Chondrocyte (in vitro differentiated cells): ENCODE measurements around the gene GNG12. TPM values are rescaled to one million over a fixed set of nuclear protein-coding genes. Genes with fewer than 3 reads are reported as not detected.
A peak's percentile ranks its signal among the peaks of the same experiment; 100 is the strongest.

Source experiments
- DNase-seq: peaks from one replicate; pipeline ENCODE4 v3.0.0; 2021; ENCODE audit warnings: mixed read lengths, low spot score
- H3K27ac Mint-ChIP-seq: one replicate; pipeline ENCODE4 v1.8.0; 2021; ENCODE audit warnings: mild to moderate bottlenecking, moderate library complexity, mixed read lengths; ENCODE audit not compliant: unreplicated experiment
- H3K27me3 Mint-ChIP-seq: 2 replicates; pipeline ENCODE4 v1.8.0; 2021; ENCODE audit warnings: low read depth, mixed read lengths
- H3K36me3 Mint-ChIP-seq: 2 replicates; pipeline ENCODE4 v1.8.0; 2021; ENCODE audit warnings: low read depth, mixed read lengths
- H3K4me1 Mint-ChIP-seq: 2 replicates; pipeline ENCODE4 v1.8.0; 2021; ENCODE audit warnings: low read depth, mild to moderate bottlenecking, mixed read lengths
- H3K4me3 Mint-ChIP-seq: one replicate; pipeline ENCODE4 v1.8.0; 2021; ENCODE audit warnings: mild to moderate bottlenecking, moderate library complexity, mixed read lengths; ENCODE audit not compliant: unreplicated experiment
- H3K9me3 Mint-ChIP-seq: 2 replicates; pipeline ENCODE4 v1.8.0; 2021; ENCODE audit warnings: low read depth, mixed read lengths
- total RNA-seq: library from RNA; stranded (reverse); gene quantifications from 3 replicates; pipeline ENCODE4 v1.2.1, GENCODE V29; 2021
- TF ChIP-seq, protein P1 (sequence below): fragments of 200-600 bp; sonication (generic); IDR thresholded peaks from 2 replicates; pipeline ENCODE4 v1.5.0; 2021; ENCODE audit warnings: antibody characterized with exemption, mild to moderate bottlenecking, moderate library complexity

The GNG12 gene
- total RNA-seq, 1 donor from 2014 or later, result 91.5 TPM

DNA sequence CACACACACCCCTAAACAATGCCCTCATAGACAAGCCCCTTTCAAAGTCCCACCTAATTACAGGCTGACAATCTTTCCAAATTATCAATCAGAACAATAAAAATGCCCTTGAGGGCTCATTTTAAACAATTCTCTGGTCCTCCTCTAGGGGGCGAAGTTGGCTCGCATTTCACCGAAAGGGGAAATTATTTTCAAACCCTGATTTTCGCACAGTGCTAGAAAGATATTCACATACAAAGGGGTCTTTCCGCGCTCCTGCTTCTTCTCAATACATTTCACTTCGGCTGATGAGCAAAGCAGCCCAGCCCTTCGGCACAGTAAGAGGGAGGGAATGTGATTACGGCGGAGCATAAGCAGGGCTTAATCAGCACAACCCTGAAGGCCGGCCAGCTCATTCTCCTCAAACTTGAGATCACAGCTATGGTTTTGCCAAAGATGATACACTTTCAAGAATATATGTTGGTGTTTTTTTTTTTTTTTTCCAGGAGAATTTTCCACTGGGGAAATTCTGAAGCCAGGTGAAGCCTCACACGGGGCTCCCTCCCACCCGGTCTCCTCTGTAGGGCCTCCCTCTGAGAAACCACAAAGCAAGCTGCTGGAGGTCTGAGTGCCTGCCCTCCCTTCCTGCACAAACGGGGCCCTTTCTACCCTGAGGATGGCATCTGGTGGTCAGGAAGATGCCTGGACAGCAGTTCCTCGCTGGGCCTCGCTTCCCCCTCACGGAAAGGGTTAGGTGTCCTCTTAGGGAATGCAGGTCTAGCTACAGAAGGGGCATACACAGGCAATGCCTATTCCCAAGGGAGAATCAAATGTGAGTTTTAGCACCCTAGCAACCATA, 66.9 kb downstream of the GNG12 start:
- no peaks in the 10 kb centered on the region for H3K9me3 Mint-ChIP-seq
- H3K4me1 Mint-ChIP-seq, result peaks cover 34% of the 10 kb centered on the region
- no peak for DNase-seq
- no peaks in the 10 kb centered on the region for H3K27me3 Mint-ChIP-seq
- H3K27ac Mint-ChIP-seq, result peak overlapping the region; percentile 92
- TF ChIP-seq, protein P1, sequence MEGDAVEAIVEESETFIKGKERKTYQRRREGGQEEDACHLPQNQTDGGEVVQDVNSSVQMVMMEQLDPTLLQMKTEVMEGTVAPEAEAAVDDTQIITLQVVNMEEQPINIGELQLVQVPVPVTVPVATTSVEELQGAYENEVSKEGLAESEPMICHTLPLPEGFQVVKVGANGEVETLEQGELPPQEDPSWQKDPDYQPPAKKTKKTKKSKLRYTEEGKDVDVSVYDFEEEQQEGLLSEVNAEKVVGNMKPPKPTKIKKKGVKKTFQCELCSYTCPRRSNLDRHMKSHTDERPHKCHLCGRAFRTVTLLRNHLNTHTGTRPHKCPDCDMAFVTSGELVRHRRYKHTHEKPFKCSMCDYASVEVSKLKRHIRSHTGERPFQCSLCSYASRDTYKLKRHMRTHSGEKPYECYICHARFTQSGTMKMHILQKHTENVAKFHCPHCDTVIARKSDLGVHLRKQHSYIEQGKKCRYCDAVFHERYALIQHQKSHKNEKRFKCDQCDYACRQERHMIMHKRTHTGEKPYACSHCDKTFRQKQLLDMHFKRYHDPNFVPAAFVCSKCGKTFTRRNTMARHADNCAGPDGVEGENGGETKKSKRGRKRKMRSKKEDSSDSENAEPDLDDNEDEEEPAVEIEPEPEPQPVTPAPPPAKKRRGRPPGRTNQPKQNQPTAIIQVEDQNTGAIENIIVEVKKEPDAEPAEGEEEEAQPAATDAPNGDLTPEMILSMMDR, result peak; percentile 89
- H3K4me3 Mint-ChIP-seq, result peak overlapping the region; percentile 63
- H3K36me3 Mint-ChIP-seq, result peaks cover 4% of the 10 kb centered on the region

DNA sequence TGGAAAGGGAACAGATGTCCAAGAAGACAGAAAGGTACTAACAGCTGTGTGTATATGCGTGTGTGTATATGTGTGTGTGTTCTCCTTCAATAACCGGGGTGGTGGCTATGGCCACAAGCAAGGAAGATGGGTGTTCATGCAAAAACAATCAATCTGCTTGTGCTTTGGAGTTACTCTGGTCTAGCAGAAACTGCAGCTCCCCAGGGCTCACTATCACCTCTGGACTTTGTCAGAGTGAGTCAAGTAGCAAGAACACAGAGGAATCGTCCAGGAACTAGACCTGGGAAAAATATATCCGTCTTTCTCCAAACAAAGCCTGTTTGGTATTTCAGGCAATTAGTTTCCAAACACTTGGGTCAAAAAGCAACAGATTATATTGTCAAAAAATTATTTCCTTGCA, 68.6 kb downstream of the GNG12 start:
- no peaks in the 10 kb centered on the region for H3K27me3 Mint-ChIP-seq
- TF ChIP-seq, protein P1, result no peak
- H3K36me3 Mint-ChIP-seq, result peaks cover 1% of the 10 kb centered on the region
- DNase-seq, result no peak
- H3K4me3 Mint-ChIP-seq, result no peak overlapping the region
- no peak overlapping the region for H3K27ac Mint-ChIP-seq
- peaks cover 43% of the 10 kb centered on the region for H3K4me1 Mint-ChIP-seq
- no peaks in the 10 kb centered on the region for H3K9me3 Mint-ChIP-seq

DNA sequence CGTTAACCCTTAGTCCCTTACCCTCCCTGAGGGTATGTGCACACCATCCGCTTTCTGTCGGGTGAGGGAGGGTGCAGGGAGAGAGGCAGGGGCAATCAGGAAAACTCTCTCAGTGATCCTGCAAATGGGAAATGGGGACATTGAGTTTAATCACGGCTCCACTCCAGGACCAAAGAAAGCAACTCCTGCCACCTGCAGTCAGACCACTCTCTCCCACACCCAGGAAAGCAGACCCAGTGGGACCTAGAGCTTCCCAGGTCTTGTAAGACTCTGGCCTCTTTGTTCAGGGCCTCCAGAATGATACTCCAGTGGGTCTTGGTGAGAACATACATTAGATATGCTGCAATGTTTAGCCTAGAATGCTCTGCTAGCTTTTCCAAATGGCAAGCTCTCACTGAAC, 71.5 kb downstream of the GNG12 start:
- no peaks in the 10 kb centered on the region for H3K9me3 Mint-ChIP-seq
- no peaks in the 10 kb centered on the region for H3K27me3 Mint-ChIP-seq
- no peak overlapping the region for H3K4me3 Mint-ChIP-seq
- no peaks in the 10 kb centered on the region for H3K36me3 Mint-ChIP-seq
- peaks cover 51% of the 10 kb centered on the region for H3K4me1 Mint-ChIP-seq
- TF ChIP-seq, protein P1, result no peak
- DNase-seq, result no peak
- peak overlapping the region; percentile 25 for H3K27ac Mint-ChIP-seq

DNA sequence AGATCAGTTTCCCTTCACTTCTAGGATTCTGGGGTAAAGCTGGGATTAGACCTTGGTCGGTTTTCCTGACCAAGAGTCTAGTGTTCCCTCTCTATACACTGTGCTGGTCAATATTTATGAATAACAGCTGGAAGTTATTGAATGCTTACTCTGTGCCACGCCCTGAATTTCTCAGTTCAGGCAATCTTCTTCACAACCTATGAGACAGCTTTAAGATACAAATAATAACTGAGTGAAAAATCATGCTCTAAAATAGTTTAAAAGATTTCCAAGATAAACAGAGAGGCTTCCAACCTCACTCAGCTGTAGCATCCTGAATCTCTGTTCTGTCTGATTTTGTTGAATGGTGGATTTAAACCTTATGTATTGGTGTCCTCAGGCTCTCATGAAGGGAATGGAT, 72.2 kb downstream of the GNG12 start:
- TF ChIP-seq, protein P1, result no peak
- H3K36me3 Mint-ChIP-seq, result no peaks in the 10 kb centered on the region
- peaks cover 45% of the 10 kb centered on the region for H3K4me1 Mint-ChIP-seq
- no peaks in the 10 kb centered on the region for H3K27me3 Mint-ChIP-seq
- H3K27ac Mint-ChIP-seq, result peak overlapping the region; percentile 86
- no peak overlapping the region for H3K4me3 Mint-ChIP-seq
- DNase-seq, result no peak
- H3K9me3 Mint-ChIP-seq, result no peaks in the 10 kb centered on the region

DNA sequence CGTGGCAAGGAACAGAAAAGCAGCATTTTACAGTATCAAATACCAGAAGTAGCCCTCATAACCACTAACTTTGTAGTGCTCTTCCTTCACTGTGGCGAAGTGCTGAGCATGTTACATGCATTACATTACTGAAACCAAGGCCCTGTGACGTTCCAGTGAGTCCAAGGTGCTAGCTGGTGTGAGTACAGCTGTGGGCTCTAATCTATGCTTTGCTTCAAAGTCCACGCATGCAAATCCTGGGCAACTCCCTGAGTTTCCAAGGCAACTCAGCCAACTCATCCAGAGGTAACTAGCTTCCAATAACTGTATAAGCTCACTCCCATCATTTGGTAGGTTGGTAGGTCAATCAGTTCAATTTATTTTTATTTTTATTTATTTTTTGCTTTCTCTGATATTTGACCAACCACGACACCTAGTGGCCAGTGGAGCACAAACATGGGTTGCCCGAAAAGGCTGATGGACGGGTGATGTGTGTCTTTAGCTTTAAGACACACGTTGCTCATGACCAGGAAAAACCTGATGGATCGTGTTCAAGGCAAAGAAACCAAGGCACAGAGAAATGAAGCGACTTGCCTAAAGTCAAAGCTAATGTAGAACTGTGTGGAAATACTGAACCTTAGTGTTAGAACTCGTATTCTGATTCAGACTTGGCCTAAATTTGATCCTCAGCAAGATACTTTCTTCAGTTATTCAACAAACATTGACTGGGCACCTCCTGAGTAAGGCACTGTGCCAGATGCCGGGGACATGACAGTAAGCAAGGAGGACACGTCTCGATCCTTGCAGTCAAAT, 73.0 kb downstream of the GNG12 start:
- peaks cover 42% of the 10 kb centered on the region for H3K4me1 Mint-ChIP-seq
- no peaks in the 10 kb centered on the region for H3K27me3 Mint-ChIP-seq
- TF ChIP-seq, protein P1, result peak; percentile 100
- H3K36me3 Mint-ChIP-seq, result no peaks in the 10 kb centered on the region
- no peak for DNase-seq
- no peak overlapping the region for H3K4me3 Mint-ChIP-seq
- peak overlapping the region; percentile 86 for H3K27ac Mint-ChIP-seq
- no peaks in the 10 kb centered on the region for H3K9me3 Mint-ChIP-seq
